NCI-H460 (cell line): ENCODE data around the gene SLC12A6. TPM values are rescaled to one million over a fixed set of nuclear protein-coding genes. Genes with fewer than 3 reads are reported as not detected.
"Not testable (repeated sequence)": the region's sequence is repeated elsewhere in the genome, so short reads cannot be mapped to it uniquely, and the experiment has no call there.

Experiments
- DNase-seq: peaks from one replicate; pipeline ENCODE4 v3.0.0-alpha.2; 2016; ENCODE audit warnings: low read depth; ENCODE audit errors: extremely low read depth
- polyA plus RNA-seq: library from polyadenylated mRNA; depleted of rRNA; stranded (reverse); fragments of >200 nt; gene quantifications from 2 replicates; pipeline ENCODE4 v1.2.3, GENCODE V29; 2014; cell fraction: nucleus; rRNA removed
- total RNA-seq: library from RNA; depleted of rRNA; stranded (reverse); fragments of >200 nt; shearing (Covaris generic); gene quantifications from 2 replicates; pipeline ENCODE4 v1.2.3, GENCODE V29; 2014; rRNA removed

Gene SLC12A6
- total RNA-seq = 5.1 and 6.5 TPM in 2 replicates
- polyA plus RNA-seq = 2.0 and 7.1 TPM in 2 replicates

- peak; percentile 81 for DNase-seq
Measured at GRCh38 chr15:34337557-34338306, at the start of gene SLC12A6. SLC12A6 (minus strand) TSS chr15:34337781; CDS start chr15:34336680, 1,101 bp downstream.

GRCh38 chr15:34381829-34382521, 44.4 kb upstream of the SLC12A6 start:
- not testable (repeated sequence) for DNase-seq

DNA sequence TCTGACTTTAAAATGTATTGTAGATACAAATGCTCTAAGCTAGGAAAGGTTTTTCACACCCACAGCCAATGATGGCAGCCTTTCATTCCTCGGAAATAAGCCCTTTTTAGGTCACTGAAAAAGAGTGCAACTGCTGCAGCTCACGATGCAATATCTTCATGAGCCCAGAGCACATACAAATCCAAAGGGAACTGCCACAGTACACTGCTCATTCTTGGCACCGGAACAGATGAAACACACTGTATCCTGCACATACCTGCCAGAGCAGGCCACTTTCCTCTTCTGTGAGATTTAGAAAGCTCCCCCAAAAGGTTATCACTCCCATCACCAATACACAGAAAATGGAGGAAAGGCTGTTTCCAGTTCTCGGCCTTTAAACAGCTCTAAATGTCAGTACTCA, 42.9 kb upstream of the SLC12A6 start:
- DNase-seq = not testable (repeated sequence)

DNA sequence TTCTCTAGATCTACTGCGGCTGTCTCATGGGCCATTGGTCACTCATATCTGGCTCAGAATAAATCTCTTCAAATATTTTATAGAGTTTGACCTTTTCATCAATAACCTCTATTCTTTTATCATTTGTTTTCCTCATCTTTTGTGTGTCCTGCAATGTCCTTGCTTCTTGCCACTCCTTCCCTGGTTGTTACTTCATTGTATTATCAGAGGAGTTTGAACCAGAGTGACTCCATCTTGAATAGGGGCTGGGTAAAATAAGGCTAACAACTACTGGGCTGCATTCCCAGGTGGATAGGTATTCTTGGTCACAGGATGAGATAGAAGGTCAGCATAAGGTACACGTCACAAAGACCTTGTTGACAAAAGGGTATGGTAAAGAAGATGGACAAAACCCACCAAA, 39.3 kb upstream of the SLC12A6 start:
- DNase-seq = no peak

DNA sequence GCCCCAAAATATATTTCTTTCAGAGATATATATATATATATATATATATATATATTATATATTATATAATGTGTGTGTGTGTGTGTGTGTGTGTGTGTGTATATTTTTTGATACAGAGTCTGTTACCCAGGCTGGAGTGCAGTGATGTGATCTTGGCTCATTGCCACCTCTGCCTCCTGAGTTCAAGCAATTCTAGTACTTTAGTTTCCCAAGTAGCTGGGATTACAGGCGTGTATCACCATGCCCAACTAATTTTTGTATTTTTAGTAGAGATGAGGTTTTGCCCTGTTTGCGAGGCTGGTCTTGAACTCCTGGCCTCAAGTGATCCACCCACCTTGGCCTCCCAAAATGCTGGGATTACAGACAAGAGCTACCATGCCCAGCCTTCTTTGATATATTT, 38.0 kb upstream of the SLC12A6 start:
- DNase-seq = not testable (repeated sequence)

DNA sequence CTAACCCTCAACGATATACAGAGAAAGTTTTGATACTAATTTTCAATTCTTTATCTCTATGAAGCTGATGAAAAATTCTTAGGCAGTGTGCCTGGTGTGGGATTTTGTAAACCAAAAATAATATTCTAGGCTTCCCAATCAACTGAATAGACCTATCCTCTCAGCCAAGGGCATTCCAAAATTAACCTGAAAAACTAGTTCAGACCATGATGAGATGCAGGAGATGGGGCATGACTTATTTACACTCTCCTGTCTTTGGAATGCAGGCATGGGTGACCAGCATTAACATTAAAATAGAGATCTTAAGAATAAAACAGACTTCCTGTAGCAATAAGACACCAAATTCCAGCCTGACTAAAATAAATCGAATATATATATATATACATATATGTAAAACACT, 37.2 kb upstream of the SLC12A6 start:
- DNase-seq = no peak

- DNase-seq = no peak
Measured at GRCh38 chr15:34373951-34374350, 36.4 kb upstream of the SLC12A6 start.

- no peak for DNase-seq
Measured at GRCh38 chr15:34370643-34371042, 33.1 kb upstream of the SLC12A6 start.

- no peak for DNase-seq
Measured at GRCh38 chr15:34370129-34370528, 32.5 kb upstream of the SLC12A6 start.

- peak; percentile 68 for DNase-seq
Measured at GRCh38 chr15:34367101-34368081, 29.8 kb upstream of the SLC12A6 start, which contains the start of gene LPCAT4. LPCAT4 (minus strand) TSS chr15:34367196; CDS start chr15:34367100, 96 bp downstream.

DNA sequence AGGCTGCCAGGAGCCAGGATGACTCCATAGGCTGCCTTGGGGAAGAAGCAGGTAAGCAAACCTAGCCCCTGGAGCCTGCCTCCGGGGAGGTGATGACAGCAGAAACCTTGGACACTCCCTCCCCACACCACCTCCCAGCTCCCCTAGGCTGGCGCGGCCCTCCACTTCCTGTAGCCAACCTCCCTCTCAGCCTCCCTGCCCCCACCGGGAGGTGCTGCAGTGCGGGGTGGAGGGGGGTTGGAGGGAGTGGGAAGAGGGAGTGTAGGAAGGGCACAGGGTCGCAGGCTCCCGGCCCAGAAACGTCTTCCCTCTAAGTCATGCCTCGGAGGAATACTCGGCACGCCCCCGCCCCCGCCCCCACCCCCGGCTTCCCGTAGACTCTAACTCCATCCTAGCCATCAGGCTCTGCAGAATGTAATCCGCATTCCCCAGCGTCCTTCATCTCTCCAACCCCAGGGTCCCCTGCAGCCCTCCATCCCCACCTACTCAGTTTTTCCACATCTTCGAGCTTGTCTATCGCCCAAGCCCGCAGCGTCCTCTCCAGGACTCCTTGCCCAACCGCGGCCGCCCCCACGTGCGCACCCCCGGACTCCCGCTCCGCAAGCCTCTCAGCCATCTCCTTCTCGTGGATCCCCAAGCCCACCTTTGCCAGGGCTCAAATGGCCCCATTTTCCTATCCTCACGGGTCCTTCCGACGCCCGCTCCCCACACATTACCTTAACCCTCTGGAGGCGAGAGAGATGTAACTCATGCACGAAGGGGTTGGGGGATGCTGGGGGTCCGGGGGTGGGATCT, 28.9 kb upstream of the SLC12A6 start:
- DNase-seq = peak; percentile 16

GRCh38 chr15:34365836-34366235, 28.3 kb upstream of the SLC12A6 start:
- no peak for DNase-seq

GRCh38 chr15:34365091-34365825, 27.7 kb upstream of the SLC12A6 start:
- no peak for DNase-seq

DNA sequence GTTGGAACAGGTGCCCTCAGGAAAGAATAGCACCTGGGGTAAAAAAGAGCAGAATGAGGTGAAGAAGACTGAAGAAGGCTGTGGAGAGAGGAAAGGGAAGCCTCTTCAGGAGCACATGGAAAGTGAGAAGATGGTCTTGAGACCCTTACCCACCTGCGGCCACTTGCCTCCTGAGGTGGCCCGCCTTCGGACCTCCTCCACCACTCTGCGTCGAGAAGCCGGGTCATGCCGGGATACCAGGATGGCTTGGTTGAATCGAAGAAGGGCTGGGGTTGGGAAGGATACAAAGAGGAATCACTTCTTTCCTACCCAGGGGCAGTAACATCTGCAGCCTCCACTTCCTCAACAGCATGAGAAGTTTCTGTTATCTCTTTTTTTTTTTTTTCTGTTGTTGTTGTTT, 26.5 kb upstream of the SLC12A6 start:
- DNase-seq = no peak

DNA sequence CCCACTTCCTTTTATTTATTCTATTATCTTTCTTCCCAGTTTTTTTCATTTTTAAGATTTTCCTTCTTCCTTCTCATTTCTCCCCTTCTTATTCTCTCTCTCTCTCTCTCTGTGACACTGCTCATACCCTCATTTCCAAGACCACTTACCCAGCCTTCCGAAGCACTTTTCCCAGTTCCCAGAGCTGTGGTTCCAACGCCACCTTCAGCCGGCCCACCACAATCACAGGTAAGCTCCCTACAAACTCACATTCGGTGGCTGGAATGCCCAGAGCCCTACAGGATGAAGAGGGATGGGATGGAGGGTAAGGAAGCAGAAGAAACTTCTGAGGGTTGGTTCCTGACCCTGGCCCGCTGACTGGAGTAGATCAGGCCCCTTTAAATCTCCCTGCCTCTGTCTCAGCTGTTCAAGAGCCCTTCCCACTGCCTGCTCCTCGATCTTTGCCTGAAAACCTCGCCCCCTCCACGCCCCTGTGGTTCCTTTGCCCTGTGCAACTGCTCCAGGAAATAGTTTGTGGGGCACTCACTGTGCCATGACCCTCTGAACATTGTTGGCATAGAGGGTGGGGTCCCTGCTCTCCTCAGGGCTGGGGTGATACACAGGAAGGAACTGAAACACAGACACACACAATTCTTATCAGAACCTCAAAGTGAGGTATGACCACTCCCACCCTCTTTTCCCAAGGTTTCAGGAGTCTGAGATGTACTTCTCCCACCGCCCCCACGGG, 24.6 kb upstream of the SLC12A6 start:
- DNase-seq = no peak

DNA sequence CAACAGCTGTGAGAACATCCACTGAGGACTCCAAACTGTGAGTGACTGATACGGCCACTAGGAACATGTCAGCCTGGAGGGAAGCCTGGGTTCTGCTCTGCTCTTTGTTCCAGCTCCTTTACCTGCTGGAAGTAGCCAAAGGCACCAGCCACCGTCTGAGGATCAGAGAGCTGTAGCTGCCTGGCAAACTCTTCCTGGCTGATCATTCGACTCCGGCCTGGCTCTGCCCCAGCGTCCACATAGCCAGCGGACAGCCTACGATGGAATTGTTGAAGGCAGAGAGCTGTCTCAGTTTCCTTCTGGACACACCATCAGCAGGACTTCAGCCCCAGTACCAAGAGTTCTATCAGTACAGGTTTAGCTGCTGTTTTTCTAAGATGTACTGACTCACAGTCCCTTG, 23.7 kb upstream of the SLC12A6 start:
- no peak for DNase-seq

- no peak for DNase-seq
Measured at GRCh38 chr15:34360298-34360697, 22.7 kb upstream of the SLC12A6 start.

DNA sequence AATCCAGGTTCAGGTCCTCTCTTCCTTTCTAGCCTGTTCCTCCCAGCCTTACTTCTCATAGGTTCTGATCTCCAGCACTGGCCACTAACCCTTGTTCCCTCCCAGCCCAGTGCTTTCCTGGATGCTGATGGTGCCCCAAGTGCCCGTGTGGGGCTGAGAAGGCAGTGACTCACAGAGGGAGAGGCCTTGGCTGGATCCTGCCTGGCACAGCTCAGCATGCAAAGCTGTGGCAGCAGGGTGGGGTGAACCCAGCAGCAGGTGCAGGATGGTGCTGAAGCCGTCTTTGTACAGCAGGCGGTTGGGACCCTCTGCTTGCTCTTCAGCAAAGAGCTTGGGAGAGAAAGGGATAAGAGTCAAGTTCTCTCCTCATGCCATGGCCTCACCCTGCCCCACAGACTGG, 21.8 kb upstream of the SLC12A6 start:
- no peak for DNase-seq

DNA sequence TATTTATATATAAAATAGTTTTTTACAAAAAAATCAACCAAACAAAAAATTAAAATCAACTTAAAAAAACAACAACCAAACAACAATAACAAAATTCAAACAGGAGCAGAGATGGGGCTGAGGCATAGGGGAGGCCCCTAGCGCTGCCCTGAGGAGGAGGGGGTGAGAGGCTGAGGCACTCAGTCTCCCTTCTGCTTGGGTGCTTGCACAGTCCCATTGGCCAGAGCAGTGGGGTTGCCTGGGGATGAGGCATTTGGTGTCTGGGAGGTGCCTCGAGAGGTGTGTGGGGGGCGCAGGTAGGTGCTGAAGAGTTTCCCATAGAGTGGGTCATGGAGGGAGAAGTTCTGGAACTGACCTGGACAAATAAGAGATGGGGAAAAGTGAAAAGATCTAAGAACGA, 21.4 kb upstream of the SLC12A6 start:
- no peak for DNase-seq
